Fibroblast of pulmonary artery (primary cell): ENCODE measurements around the gene ENKUR.
A peak's percentile ranks its signal among the peaks of the same experiment; 100 is the strongest.

ENCODE experiments used
- DNase-seq: peaks from one replicate; pipeline ENCODE4 v3.0.0-alpha.2; 2010; ENCODE audit warnings: low read depth
- H3K4me3 ChIP-seq: replicated peaks from 2 replicates; pipeline ENCODE4 v1.5.1; 2011; ENCODE audit warnings: low read depth, mild to moderate bottlenecking, control low read depth, low read length, moderate library complexity
- TF ChIP-seq, protein P1 (sequence below): IDR thresholded peaks from 2 replicates; pipeline ENCODE4 v1.5.1; 2011; ENCODE audit warnings: mild to moderate bottlenecking, control low read depth, low read length, inconsistent platforms; ENCODE audit errors: missing control alignments

ENKUR gene

GRCh38 chr10:24989867-24990266 is 26.1 kb downstream of the ENKUR start:
- peak; percentile 36 for DNase-seq
- TF ChIP-seq, protein P1, sequence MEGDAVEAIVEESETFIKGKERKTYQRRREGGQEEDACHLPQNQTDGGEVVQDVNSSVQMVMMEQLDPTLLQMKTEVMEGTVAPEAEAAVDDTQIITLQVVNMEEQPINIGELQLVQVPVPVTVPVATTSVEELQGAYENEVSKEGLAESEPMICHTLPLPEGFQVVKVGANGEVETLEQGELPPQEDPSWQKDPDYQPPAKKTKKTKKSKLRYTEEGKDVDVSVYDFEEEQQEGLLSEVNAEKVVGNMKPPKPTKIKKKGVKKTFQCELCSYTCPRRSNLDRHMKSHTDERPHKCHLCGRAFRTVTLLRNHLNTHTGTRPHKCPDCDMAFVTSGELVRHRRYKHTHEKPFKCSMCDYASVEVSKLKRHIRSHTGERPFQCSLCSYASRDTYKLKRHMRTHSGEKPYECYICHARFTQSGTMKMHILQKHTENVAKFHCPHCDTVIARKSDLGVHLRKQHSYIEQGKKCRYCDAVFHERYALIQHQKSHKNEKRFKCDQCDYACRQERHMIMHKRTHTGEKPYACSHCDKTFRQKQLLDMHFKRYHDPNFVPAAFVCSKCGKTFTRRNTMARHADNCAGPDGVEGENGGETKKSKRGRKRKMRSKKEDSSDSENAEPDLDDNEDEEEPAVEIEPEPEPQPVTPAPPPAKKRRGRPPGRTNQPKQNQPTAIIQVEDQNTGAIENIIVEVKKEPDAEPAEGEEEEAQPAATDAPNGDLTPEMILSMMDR = no peak
- H3K4me3 ChIP-seq = no peak overlapping the region

- TF ChIP-seq, protein P1 = no peak
- no peak for DNase-seq
- H3K4me3 ChIP-seq = no peak overlapping the region
Measured at GRCh38 chr10:24988831-24989640, 26.9 kb downstream of the ENKUR start.

DNA sequence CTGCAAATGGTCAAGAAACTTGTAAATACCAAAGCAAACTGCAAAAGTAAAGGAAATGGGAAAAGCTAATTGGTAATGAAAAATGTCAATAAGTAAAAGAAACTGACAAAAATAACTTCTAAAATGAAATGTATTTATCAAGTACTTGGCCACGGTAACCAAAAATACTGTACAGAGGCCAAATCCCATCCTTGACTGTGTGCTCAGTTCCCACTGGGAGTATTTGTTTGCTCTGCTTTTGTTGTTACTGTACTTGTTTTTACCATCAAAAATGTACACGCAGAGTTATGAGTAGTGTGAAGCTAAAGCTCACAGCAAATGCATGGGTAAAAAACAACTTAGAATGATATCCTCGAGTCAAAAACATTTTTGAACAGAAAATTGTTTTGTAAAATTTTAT is 31.1 kb downstream of the ENKUR start:
- no peak for DNase-seq
- H3K4me3 ChIP-seq = no peak overlapping the region
- TF ChIP-seq, protein P1 = no peak

DNA sequence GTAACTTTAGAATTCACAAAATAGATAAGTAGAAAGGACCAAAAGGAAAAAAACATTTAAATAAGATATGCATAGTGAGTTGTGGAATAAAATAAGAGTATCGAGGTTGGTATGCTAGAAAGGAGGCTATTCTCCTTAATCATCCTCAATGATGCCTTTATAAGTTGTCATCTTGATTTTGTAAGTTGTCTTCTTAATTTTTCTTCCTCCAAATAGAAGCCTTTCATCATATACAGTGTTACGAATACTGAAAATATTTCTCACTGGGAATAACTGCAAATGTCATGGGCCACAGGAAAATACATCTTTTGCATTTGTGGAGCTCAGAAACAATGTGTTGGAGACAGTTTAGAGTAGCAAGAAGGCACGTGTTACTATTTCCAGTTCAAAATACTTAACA is 32.0 kb downstream of the ENKUR start:
- H3K4me3 ChIP-seq = no peak overlapping the region
- TF ChIP-seq, protein P1 = no peak
- no peak for DNase-seq

DNA sequence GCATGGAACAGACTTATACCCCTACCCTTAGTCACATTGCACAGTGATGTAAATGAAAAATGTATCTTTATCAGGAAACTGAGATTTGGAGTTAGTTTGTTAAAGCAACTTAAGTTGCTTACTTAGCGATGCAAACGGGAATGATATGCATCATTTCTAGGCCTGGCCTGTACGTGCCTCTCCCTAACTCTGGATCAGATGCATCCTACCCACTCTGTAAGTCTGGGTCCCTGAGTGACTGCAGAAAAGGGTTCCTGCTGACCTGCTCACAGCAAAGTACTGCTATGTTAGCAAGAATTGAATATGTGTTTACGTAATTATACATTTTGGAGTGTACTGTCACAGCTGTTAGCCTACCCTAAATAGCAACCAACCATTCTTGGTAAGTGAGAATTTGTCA is 32.8 kb downstream of the ENKUR start:
- TF ChIP-seq, protein P1 = no peak
- H3K4me3 ChIP-seq = no peak overlapping the region
- DNase-seq = no peak

GRCh38 chr10:24982319-24983112 is 33.4 kb downstream of the ENKUR start:
- no peak for DNase-seq
- no peak overlapping the region for H3K4me3 ChIP-seq
- TF ChIP-seq, protein P1 = no peak
